SK-N-SH treated with all-trans-retinoic acid at 6 μM for 48 hours (cell line): ENCODE measurements around the gene GARIN5A.

Experiments
- ATAC-seq: fragments of 200-7000 bp; cut with Tn5 transposase; 3 replicates; pipeline ENCODE4 v1.9.1; 2020; ENCODE audit warnings: mild to moderate bottlenecking, moderate library complexity
- ARNTL ChIP-seq: fragments of 450-650 bp; formaldehyde crosslinking; IDR thresholded peaks from 2 replicates; pipeline ENCODE4 v1.5.0; 2020; ENCODE audit warnings: low read depth, mild to moderate bottlenecking, moderate library complexity, borderline replicate concordance
- BACH2 ChIP-seq: fragments of 250-450 bp; sonication (Bioruptor Pico); IDR thresholded peaks from 2 replicates; pipeline ENCODE4 v1.9.0; 2021; ENCODE audit warnings: mild to moderate bottlenecking, borderline replicate concordance
- CSDC2 ChIP-seq: fragments of 250-450 bp; sonication (Bioruptor Pico); IDR thresholded peaks from 2 replicates; pipeline ENCODE4 v1.5.0; 2020; ENCODE audit warnings: mild to moderate bottlenecking, moderate library complexity
- ESRRG ChIP-seq: fragments of 250-450 bp; sonication (Bioruptor Pico); IDR thresholded peaks from 2 replicates; pipeline ENCODE4 v1.6.1; 2021; ENCODE audit warnings: mild to moderate bottlenecking
- GLIS3 ChIP-seq: fragments of 250-450 bp; sonication (Bioruptor Pico); IDR thresholded peaks from 2 replicates; pipeline ENCODE4 v1.5.0; 2020; ENCODE audit warnings: mild to moderate bottlenecking, moderate library complexity
- ISL1 ChIP-seq: fragments of 250-450 bp; sonication (Bioruptor Pico); IDR thresholded peaks from 2 replicates; pipeline ENCODE4 v2.1.2; 2022; ENCODE audit warnings: mild to moderate bottlenecking, moderate library complexity
- OSR1 ChIP-seq: fragments of 250-450 bp; sonication (Bioruptor Pico); IDR thresholded peaks from 2 replicates; pipeline ENCODE4 v1.8.0; 2022; ENCODE audit warnings: moderate library complexity, mild to moderate bottlenecking, inconsistent platforms
- PPARA ChIP-seq: fragments of 250-450 bp; sonication (Bioruptor Pico); IDR thresholded peaks from 2 replicates; pipeline ENCODE4 v1.5.0; 2020; ENCODE audit warnings: mild to moderate bottlenecking, borderline replicate concordance
- SNAI2 ChIP-seq: fragments of 250-450 bp; sonication (Bioruptor Pico); IDR thresholded peaks from 2 replicates; pipeline ENCODE4 v1.5.0; 2020; ENCODE audit warnings: mild to moderate bottlenecking, moderate library complexity
- TCF4 ChIP-seq: fragments of 250-450 bp; sonication (Bioruptor Pico); IDR thresholded peaks from 2 replicates; pipeline ENCODE4 v1.8.0; 2021; ENCODE audit warnings: mild to moderate bottlenecking, moderate library complexity, borderline replicate concordance
- TOX ChIP-seq: fragments of 250-450 bp; sonication (Bioruptor Pico); IDR thresholded peaks from 2 replicates; pipeline ENCODE4 v1.8.0; 2021; ENCODE audit warnings: mild to moderate bottlenecking, moderate library complexity, borderline replicate concordance
- TSHZ2 ChIP-seq: fragments of 250-450 bp; sonication (Bioruptor Pico); IDR thresholded peaks from 2 replicates; pipeline ENCODE4 v1.5.0; 2020; ENCODE audit warnings: mild to moderate bottlenecking, moderate library complexity
- ZC3H10 ChIP-seq: fragments of 250-450 bp; sonication (Bioruptor Pico); IDR thresholded peaks from 2 replicates; pipeline ENCODE4 v1.5.1; 2021; ENCODE audit warnings: mild to moderate bottlenecking, moderate library complexity
- ZFP3 ChIP-seq: fragments of 250-450 bp; sonication (Bioruptor Pico); IDR thresholded peaks from 2 replicates; pipeline ENCODE4 v1.5.0; 2020; ENCODE audit warnings: mild to moderate bottlenecking, moderate library complexity
- ZFP30 ChIP-seq: fragments of 450-650 bp; formaldehyde crosslinking; IDR thresholded peaks from 2 replicates; pipeline ENCODE4 v1.5.0; 2022; ENCODE audit warnings: mild to moderate bottlenecking, moderate library complexity
- ZNF565 ChIP-seq: fragments of 450-650 bp; formaldehyde crosslinking; conservative IDR thresholded peaks from 2 replicates; pipeline ENCODE4 v1.5.0; 2020; ENCODE audit warnings: low read depth, mild to moderate bottlenecking, moderate library complexity
- ZNF70 ChIP-seq: fragments of 450-650 bp; formaldehyde crosslinking; IDR thresholded peaks from 2 replicates; pipeline ENCODE4 v1.5.0; 2020; ENCODE audit warnings: mild to moderate bottlenecking, moderate library complexity
- ZNF8 ChIP-seq: fragments of 450-650 bp; formaldehyde crosslinking; IDR thresholded peaks from 2 replicates; pipeline ENCODE4 v1.5.0; 2020; ENCODE audit warnings: mild to moderate bottlenecking, moderate library complexity
- TF ChIP-seq, protein P1 (sequence below): fragments of 250-450 bp; sonication (Bioruptor Pico); IDR thresholded peaks from 2 replicates; pipeline ENCODE4 v1.5.1; 2020; ENCODE audit warnings: low read depth, mild to moderate bottlenecking, moderate library complexity
- TF ChIP-seq, protein P2 (sequence below): fragments of 250-450 bp; sonication (Bioruptor Pico); IDR thresholded peaks from 2 replicates; pipeline ENCODE4 v1.8.0; 2020; ENCODE audit warnings: mild to moderate bottlenecking, moderate library complexity, borderline replicate concordance
- TF ChIP-seq, protein P3 (sequence below): fragments of 250-450 bp; sonication (Bioruptor Pico); IDR thresholded peaks from 2 replicates; pipeline ENCODE4 v1.5.1; 2021; ENCODE audit warnings: mild to moderate bottlenecking, moderate library complexity
- TF ChIP-seq, protein P4 (sequence below): fragments of 250-450 bp; sonication (Bioruptor Pico); IDR thresholded peaks from 2 replicates; pipeline ENCODE4 v1.8.0; 2021; ENCODE audit warnings: low read depth, mild to moderate bottlenecking, moderate library complexity, borderline replicate concordance

Gene GARIN5A

GRCh38 chr19:50430888-50431342 lies 45.7 kb downstream of the GARIN5A start:
- no peak for TF ChIP-seq CSDC2 (CRISPR knock-in tag)
- TF ChIP-seq, protein P1, sequence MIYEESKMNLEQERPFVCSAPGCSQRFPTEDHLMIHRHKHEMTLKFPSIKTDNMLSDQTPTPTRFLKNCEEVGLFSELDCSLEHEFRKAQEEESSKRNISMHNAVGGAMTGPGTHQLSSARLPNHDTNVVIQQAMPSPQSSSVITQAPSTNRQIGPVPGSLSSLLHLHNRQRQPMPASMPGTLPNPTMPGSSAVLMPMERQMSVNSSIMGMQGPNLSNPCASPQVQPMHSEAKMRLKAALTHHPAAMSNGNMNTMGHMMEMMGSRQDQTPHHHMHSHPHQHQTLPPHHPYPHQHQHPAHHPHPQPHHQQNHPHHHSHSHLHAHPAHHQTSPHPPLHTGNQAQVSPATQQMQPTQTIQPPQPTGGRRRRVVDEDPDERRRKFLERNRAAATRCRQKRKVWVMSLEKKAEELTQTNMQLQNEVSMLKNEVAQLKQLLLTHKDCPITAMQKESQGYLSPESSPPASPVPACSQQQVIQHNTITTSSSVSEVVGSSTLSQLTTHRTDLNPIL (CRISPR knock-in tag) = no peak
- TF ChIP-seq GLIS3 (CRISPR knock-in tag) = no peak
- TF ChIP-seq, protein P2, sequence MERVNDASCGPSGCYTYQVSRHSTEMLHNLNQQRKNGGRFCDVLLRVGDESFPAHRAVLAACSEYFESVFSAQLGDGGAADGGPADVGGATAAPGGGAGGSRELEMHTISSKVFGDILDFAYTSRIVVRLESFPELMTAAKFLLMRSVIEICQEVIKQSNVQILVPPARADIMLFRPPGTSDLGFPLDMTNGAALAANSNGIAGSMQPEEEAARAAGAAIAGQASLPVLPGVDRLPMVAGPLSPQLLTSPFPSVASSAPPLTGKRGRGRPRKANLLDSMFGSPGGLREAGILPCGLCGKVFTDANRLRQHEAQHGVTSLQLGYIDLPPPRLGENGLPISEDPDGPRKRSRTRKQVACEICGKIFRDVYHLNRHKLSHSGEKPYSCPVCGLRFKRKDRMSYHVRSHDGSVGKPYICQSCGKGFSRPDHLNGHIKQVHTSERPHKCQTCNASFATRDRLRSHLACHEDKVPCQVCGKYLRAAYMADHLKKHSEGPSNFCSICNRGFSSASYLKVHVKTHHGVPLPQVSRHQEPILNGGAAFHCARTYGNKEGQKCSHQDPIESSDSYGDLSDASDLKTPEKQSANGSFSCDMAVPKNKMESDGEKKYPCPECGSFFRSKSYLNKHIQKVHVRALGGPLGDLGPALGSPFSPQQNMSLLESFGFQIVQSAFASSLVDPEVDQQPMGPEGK (CRISPR knock-in tag) = no peak
- TF ChIP-seq ZC3H10 (CRISPR knock-in tag) = no peak
- TF ChIP-seq ISL1 (CRISPR knock-in tag) = no peak
- TF ChIP-seq, all 23 proteins: peak for 0
- no peak for ATAC-seq

DNA sequence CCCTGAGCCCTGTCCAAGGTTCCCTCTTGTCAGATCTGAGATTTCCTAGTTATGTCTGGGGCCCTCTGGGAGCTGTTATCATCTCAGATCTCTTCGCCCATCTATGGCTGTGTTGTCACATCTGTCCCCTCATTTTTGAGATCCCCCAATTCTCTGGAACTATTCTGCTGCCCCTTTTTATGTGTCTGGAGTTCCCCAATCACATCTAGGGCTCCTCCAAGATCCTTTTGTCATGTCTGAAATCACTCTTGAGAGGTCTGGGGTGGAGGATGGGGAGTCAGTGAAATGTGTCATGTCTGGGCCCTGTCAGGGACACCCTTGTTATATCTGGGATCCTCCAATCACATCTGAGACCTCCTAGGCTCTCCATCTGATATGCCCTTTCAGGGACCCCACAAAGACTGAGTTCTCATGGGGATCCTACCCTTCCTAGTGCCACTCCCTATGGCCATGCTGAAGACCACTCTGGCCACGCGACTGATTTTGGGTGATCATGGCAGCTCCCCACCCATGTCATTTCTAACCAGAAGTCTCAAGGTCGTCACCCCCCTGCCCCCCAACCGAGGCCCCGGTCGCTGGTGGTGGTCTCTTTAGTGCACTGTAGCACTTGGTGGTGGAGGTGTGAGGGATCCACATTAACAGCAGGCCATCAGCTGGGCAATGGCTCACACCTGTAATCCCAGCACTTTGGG lies 47.7 kb downstream of the GARIN5A start:
- no peak for ATAC-seq
- no peak for TF ChIP-seq ZNF70
- TF ChIP-seq, all 23 proteins: peak for 0

- TF ChIP-seq TOX (CRISPR knock-in tag) (no peak), BACH2 (no peak), ZFP30 (no peak), ZNF565 (CRISPR knock-in tag) (no peak), TCF4 (no peak), ARNTL (no peak), ESRRG (CRISPR knock-in tag) (no peak), ZFP3 (CRISPR knock-in tag) (no peak), ZNF70 (no peak), SNAI2 (no peak), OSR1 (no peak), GLIS3 (CRISPR knock-in tag) (no peak), CSDC2 (CRISPR knock-in tag) (no peak)
- TF ChIP-seq, protein P3, sequence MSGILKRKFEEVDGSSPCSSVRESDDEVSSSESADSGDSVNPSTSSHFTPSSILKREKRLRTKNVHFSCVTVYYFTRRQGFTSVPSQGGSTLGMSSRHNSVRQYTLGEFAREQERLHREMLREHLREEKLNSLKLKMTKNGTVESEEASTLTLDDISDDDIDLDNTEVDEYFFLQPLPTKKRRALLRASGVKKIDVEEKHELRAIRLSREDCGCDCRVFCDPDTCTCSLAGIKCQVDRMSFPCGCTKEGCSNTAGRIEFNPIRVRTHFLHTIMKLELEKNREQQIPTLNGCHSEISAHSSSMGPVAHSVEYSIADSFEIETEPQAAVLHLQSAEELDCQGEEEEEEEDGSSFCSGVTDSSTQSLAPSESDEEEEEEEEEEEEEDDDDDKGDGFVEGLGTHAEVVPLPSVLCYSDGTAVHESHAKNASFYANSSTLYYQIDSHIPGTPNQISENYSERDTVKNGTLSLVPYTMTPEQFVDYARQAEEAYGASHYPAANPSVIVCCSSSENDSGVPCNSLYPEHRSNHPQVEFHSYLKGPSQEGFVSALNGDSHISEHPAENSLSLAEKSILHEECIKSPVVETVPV (CRISPR knock-in tag) = no peak
- TF ChIP-seq, all 23 proteins: peak for 0
- no peak for ATAC-seq
Measured at GRCh38 chr19:50427997-50428425, 48.6 kb downstream of the GARIN5A start.

GRCh38 chr19:50427318-50427925 lies 49.2 kb downstream of the GARIN5A start:
- no peak for ATAC-seq
- TF ChIP-seq, protein P4, sequence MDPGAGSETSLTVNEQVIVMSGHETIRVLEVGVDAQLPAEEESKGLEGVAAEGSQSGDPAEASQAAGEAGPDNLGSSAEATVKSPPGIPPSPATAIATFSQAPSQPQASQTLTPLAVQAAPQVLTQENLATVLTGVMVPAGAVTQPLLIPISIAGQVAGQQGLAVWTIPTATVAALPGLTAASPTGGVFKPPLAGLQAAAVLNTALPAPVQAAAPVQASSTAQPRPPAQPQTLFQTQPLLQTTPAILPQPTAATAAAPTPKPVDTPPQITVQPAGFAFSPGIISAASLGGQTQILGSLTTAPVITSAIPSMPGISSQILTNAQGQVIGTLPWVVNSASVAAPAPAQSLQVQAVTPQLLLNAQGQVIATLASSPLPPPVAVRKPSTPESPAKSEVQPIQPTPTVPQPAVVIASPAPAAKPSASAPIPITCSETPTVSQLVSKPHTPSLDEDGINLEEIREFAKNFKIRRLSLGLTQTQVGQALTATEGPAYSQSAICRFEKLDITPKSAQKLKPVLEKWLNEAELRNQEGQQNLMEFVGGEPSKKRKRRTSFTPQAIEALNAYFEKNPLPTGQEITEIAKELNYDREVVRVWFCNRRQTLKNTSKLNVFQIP (CRISPR knock-in tag) = no peak
- TF ChIP-seq ZNF565 (CRISPR knock-in tag) = no peak
- no peak for TF ChIP-seq TOX (CRISPR knock-in tag)
- TF ChIP-seq GLIS3 (CRISPR knock-in tag) = no peak
- TF ChIP-seq ESRRG (CRISPR knock-in tag) = no peak
- TF ChIP-seq ARNTL = no peak
- TF ChIP-seq ZFP3 (CRISPR knock-in tag) = no peak
- TF ChIP-seq TCF4 = no peak
- no peak for TF ChIP-seq PPARA

DNA sequence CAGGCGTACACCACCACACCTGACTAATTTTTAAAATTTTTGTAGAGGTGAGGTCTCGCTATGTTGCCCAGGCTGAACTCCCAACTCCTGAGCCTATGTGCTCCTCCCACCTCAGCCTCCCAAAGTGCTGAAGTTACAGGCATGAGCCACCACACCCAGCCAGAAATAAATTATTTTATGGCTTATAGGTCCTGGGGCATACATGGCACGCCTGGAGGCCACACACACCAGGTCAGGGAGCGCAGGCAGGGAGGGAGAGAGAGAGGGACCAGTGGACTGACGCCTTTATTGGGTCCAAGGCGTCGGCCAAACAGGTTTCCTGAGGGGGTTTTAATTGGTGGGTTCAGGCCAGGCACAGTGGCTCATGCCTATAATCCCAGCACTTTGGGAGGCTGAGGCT lies 51.1 kb downstream of the GARIN5A start:
- no peak for ATAC-seq
- no peak for TF ChIP-seq ARNTL
- no peak for TF ChIP-seq ESRRG (CRISPR knock-in tag)
- no peak for TF ChIP-seq ZNF565 (CRISPR knock-in tag)
- TF ChIP-seq ZNF8 = no peak
- TF ChIP-seq ISL1 (CRISPR knock-in tag) = no peak
- no peak for TF ChIP-seq TSHZ2 (CRISPR knock-in tag)
- no peak for TF ChIP-seq TCF4
- TF ChIP-seq ZFP3 (CRISPR knock-in tag) = no peak
- TF ChIP-seq ZC3H10 (CRISPR knock-in tag) = no peak
- TF ChIP-seq BACH2 = no peak
- TF ChIP-seq TOX (CRISPR knock-in tag) = no peak
- TF ChIP-seq, protein P2 (CRISPR knock-in tag) = no peak
- no peak for TF ChIP-seq GLIS3 (CRISPR knock-in tag)
